Measurements from ENCODE around the gene DNAAF1.

Gene DNAAF1

GRCh38 chr16:84137287-84137686, 7.8 kb upstream of the DNAAF1 start:
- Histone ChIP-seq H3K4me3 (ENCODE audit: low read length) (no peak overlapping the region), H3K27me3 (ENCODE audit: insufficient read depth, low read length) (no peaks in the 10 kb centered on the region), H2AFZ (ENCODE audit: low read depth, low read length) (no peak overlapping the region), H3K36me3 (ENCODE audit: insufficient read depth, low read length) (peaks cover 2% of the 10 kb centered on the region), H3K4me1 (ENCODE audit: insufficient read depth, low read length) (peaks cover 23% of the 10 kb centered on the region), H3K9me3 (ENCODE audit: low read length) (peaks cover 4% of the 10 kb centered on the region)

GRCh38 chr16:84137769-84138357, 7.2 kb upstream of the DNAAF1 start:
- H3K27me3 ChIP-seq (ENCODE audit: insufficient read depth, low read length) = no peaks in the 10 kb centered on the region
- no peak overlapping the region for H3K4me3 ChIP-seq (ENCODE audit: low read length)
- H2AFZ ChIP-seq (ENCODE audit: low read depth, low read length) = no peak overlapping the region
- no peaks in the 10 kb centered on the region for H3K36me3 ChIP-seq (ENCODE audit: insufficient read depth, low read length)
- H3K4me1 ChIP-seq (ENCODE audit: insufficient read depth, low read length) = peaks cover 23% of the 10 kb centered on the region
- H3K9me3 ChIP-seq (ENCODE audit: low read length) = peaks cover 4% of the 10 kb centered on the region

GRCh38 chr16:84138500-84138823, 6.6 kb upstream of the DNAAF1 start:
- Histone ChIP-seq H3K9me3 (ENCODE audit: low read length) (peaks cover 4% of the 10 kb centered on the region), H3K4me1 (ENCODE audit: insufficient read depth, low read length) (peaks cover 23% of the 10 kb centered on the region), H3K27me3 (ENCODE audit: insufficient read depth, low read length) (no peaks in the 10 kb centered on the region), H2AFZ (ENCODE audit: low read depth, low read length) (no peak overlapping the region), H3K36me3 (ENCODE audit: insufficient read depth, low read length) (no peaks in the 10 kb centered on the region), H3K4me3 (ENCODE audit: low read length) (no peak overlapping the region)

GRCh38 chr16:84138824-84139627, 6.1 kb upstream of the DNAAF1 start:
- Histone ChIP-seq H3K36me3 (ENCODE audit: insufficient read depth, low read length) (no peaks in the 10 kb centered on the region), H3K27me3 (ENCODE audit: insufficient read depth, low read length) (no peaks in the 10 kb centered on the region), H3K4me3 (ENCODE audit: low read length) (no peak overlapping the region), H3K4me1 (ENCODE audit: insufficient read depth, low read length) (peaks cover 23% of the 10 kb centered on the region), H3K9me3 (ENCODE audit: low read length) (peaks cover 4% of the 10 kb centered on the region), H2AFZ (ENCODE audit: low read depth, low read length) (no peak overlapping the region)

- Histone ChIP-seq H3K4me3 (ENCODE audit: low read length) (no peak overlapping the region), H2AFZ (ENCODE audit: low read depth, low read length) (no peak overlapping the region), H3K9me3 (ENCODE audit: low read length) (peaks cover 4% of the 10 kb centered on the region), H3K27me3 (ENCODE audit: insufficient read depth, low read length) (no peaks in the 10 kb centered on the region), H3K36me3 (ENCODE audit: insufficient read depth, low read length) (no peaks in the 10 kb centered on the region), H3K4me1 (ENCODE audit: insufficient read depth, low read length) (peaks cover 23% of the 10 kb centered on the region)
Observed at GRCh38 chr16:84139628-84140258, 5.4 kb upstream of the DNAAF1 start.

GRCh38 chr16:84141143-84141670, 3.9 kb upstream of the DNAAF1 start:
- Histone ChIP-seq H3K27me3 (ENCODE audit: insufficient read depth, low read length) (no peaks in the 10 kb centered on the region), H3K9me3 (ENCODE audit: low read length) (peaks cover 4% of the 10 kb centered on the region), H2AFZ (ENCODE audit: low read depth, low read length) (no peak overlapping the region), H3K36me3 (ENCODE audit: insufficient read depth, low read length) (no peaks in the 10 kb centered on the region), H3K4me3 (ENCODE audit: low read length) (no peak overlapping the region), H3K4me1 (ENCODE audit: insufficient read depth, low read length) (peaks cover 25% of the 10 kb centered on the region)

GRCh38 chr16:84143081-84143480, 2.0 kb upstream of the DNAAF1 start:
- Histone ChIP-seq H3K4me1 (ENCODE audit: insufficient read depth, low read length) (peaks cover 19% of the 10 kb centered on the region), H3K27me3 (ENCODE audit: insufficient read depth, low read length) (peaks cover 3% of the 10 kb centered on the region), H3K4me3 (ENCODE audit: low read length) (peak overlapping the region; percentile 84), H3K36me3 (ENCODE audit: insufficient read depth, low read length) (no peaks in the 10 kb centered on the region), H3K9me3 (ENCODE audit: low read length) (peaks cover 4% of the 10 kb centered on the region), H2AFZ (ENCODE audit: low read depth, low read length) (no peak overlapping the region)

GRCh38 chr16:84143784-84144199, 1.3 kb upstream of the DNAAF1 start:
- peaks cover 15% of the 10 kb centered on the region for H3K4me1 ChIP-seq (ENCODE audit: insufficient read depth, low read length)
- H3K27me3 ChIP-seq (ENCODE audit: insufficient read depth, low read length) = peaks cover 3% of the 10 kb centered on the region
- peak overlapping the region; percentile 84 for H3K4me3 ChIP-seq (ENCODE audit: low read length)
- peaks cover 4% of the 10 kb centered on the region for H3K9me3 ChIP-seq (ENCODE audit: low read length)
- H3K36me3 ChIP-seq (ENCODE audit: insufficient read depth, low read length) = no peaks in the 10 kb centered on the region
- H2AFZ ChIP-seq (ENCODE audit: low read depth, low read length) = peak overlapping the region; percentile 99

- H3K4me3 ChIP-seq (ENCODE audit: low read length) = peak overlapping the region; percentile 84
- peaks cover 10% of the 10 kb centered on the region for H3K4me1 ChIP-seq (ENCODE audit: insufficient read depth, low read length)
- H3K9me3 ChIP-seq (ENCODE audit: low read length) = peaks cover 4% of the 10 kb centered on the region
- H3K36me3 ChIP-seq (ENCODE audit: insufficient read depth, low read length) = no peaks in the 10 kb centered on the region
- peak overlapping the region; percentile 99 for H2AFZ ChIP-seq (ENCODE audit: low read depth, low read length)
- H3K27me3 ChIP-seq (ENCODE audit: insufficient read depth, low read length) = peaks cover 3% of the 10 kb centered on the region
Observed at GRCh38 chr16:84144209-84144858, 774 bp upstream of the DNAAF1 start.

- no peaks in the 10 kb centered on the region for H3K4me1 ChIP-seq (ENCODE audit: insufficient read depth, low read length)
- peaks cover 17% of the 10 kb centered on the region for H3K27me3 ChIP-seq (ENCODE audit: insufficient read depth, low read length)
- H3K4me3 ChIP-seq (ENCODE audit: low read length) = no peak overlapping the region
- H3K36me3 ChIP-seq (ENCODE audit: insufficient read depth, low read length) = no peaks in the 10 kb centered on the region
- H2AFZ ChIP-seq (ENCODE audit: low read depth, low read length) = no peak overlapping the region
- H3K9me3 ChIP-seq (ENCODE audit: low read length) = no peaks in the 10 kb centered on the region
Observed at GRCh38 chr16:84150926-84151325, 5.8 kb downstream of the DNAAF1 start.

GRCh38 chr16:84153660-84154214, 8.6 kb downstream of the DNAAF1 start:
- Histone ChIP-seq H3K27me3 (ENCODE audit: insufficient read depth, low read length) (peaks cover 14% of the 10 kb centered on the region), H2AFZ (ENCODE audit: low read depth, low read length) (no peak overlapping the region), H3K4me3 (ENCODE audit: low read length) (no peak overlapping the region), H3K9me3 (ENCODE audit: low read length) (no peaks in the 10 kb centered on the region), H3K36me3 (ENCODE audit: insufficient read depth, low read length) (no peaks in the 10 kb centered on the region), H3K4me1 (ENCODE audit: insufficient read depth, low read length) (no peaks in the 10 kb centered on the region)

GRCh38 chr16:84155226-84155625, 10.1 kb downstream of the DNAAF1 start:
- H3K9me3 ChIP-seq (ENCODE audit: low read length) = no peaks in the 10 kb centered on the region
- H3K4me1 ChIP-seq (ENCODE audit: insufficient read depth, low read length) = no peaks in the 10 kb centered on the region
- H2AFZ ChIP-seq (ENCODE audit: low read depth, low read length) = no peak overlapping the region
- H3K27me3 ChIP-seq (ENCODE audit: insufficient read depth, low read length) = peaks cover 15% of the 10 kb centered on the region
- no peaks in the 10 kb centered on the region for H3K36me3 ChIP-seq (ENCODE audit: insufficient read depth, low read length)
- H3K4me3 ChIP-seq (ENCODE audit: low read length) = no peak overlapping the region
